ENCODE data around the gene RPL35A.
A peak's percentile ranks its signal among the peaks of the same experiment; 100 is the strongest.
"Not testable (repeated sequence)": the region's sequence is repeated elsewhere in the genome, so short reads cannot be mapped to it uniquely, and the experiment has no call there.

The RPL35A gene

DNA sequence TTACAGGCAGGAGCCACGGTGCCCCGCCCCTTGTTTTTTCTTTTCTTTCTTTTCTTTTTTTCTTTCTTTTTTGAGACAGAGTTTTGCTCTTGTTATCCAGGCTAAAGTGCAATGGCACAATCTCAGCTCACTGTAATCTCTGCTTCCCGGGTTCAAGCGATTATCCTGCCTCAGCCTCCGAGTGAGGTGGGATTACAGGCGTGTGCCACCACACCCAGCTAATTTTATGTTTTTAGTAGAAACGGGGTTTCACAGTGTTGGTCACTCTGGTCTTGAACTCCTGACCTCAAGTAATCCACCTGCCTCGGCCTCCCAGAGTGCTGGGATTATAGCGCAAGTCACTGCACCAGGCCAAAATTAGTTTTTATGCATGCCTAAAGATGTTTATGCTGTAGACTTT lies 2.5 kb downstream of the RPL35A start:
- no peak for DNase-seq (ENCODE audit: low read depth)

DNA sequence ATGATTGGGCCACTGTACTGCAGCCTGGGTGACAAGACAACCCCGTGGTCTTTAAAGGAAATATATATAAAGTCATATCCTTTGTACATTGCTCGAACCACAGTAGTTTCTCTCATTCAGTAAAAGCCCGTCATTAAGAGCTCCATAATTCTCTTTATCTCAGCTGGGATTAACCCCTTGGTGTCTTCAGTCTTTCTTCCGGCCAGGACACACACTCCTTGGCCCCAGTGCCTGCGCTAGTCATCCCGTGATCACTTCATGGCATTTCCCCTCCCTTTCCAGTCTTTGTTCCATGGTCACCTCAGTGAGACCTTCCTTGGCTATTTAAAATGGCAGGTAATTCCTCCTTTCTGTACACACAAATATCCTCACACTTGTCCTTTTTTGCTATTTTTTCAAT lies 3.3 kb downstream of the RPL35A start:
- no peak for DNase-seq (ENCODE audit: low read depth)

DNA sequence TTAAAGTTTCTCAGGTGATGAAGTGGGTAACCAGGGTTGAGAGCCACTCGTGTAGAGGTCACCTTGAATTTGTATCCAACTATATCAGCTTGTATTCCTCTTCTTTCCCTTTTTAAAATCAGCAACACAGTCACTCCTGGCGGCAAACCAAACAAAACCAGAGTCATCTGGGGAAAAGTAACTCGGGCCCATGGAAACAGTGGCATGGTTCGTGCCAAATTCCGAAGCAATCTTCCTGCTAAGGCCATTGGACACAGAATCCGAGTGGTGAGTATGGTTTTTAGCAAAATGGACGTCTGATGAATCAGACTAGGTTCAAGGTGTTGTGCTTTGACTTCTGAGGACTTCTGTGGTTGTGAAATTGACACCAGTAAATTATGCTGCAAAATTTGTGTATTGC lies 3.9 kb downstream of the RPL35A start:
- no peak for DNase-seq (ENCODE audit: low read depth)

- no peak for DNase-seq (ENCODE audit: low read depth)
Measured at GRCh38 chr3:197955892-197956477, 6.0 kb downstream of the RPL35A start.

GRCh38 chr3:197956626-197956988 lies 6.6 kb downstream of the RPL35A start:
- DNase-seq (ENCODE audit: low read depth), result no peak

GRCh38 chr3:197957790-197958133 lies 7.8 kb downstream of the RPL35A start:
- no peak for DNase-seq (ENCODE audit: low read depth)

GRCh38 chr3:197958346-197958745 lies 8.4 kb downstream of the RPL35A start:
- DNase-seq (ENCODE audit: low read depth), result no peak

DNA sequence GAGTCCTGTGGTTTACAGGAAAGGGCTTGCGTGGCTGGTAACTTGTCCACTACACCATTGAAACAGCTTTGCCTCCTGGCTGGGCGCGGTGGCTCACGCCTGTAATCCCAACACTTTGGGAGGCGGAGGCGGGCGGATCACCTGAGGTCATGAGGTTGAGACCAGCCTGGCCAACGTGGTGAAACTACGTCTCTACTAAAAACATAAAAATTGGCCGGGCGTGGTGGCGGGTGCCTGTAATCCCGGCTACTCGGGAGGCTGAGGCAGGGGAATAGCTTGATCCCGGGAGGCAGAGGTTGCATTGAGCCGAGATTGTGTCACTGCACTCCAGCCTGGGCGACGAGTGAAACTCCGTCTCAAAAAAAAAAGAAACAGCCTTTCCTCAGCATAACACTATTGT lies 8.9 kb downstream of the RPL35A start:
- DNase-seq (ENCODE audit: low read depth), result not testable (repeated sequence)

DNA sequence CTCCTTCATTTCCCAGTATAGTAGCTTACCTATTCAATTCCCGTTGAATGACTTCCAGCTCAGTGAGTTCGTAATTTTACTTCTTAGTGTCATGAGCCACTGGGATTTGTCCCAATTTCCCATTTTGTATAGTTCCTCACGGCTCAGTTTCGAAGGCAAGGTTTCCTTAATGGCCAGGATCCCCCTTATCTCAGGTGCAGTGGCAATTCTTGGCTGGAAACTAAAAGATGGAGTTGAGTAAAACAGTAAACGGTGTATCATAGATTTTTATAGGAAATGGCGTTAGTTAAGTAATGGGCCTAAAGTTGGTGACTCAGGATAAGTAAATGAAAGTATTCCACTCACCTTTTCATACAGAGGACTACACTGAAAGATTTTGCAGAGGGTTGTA lies 9.5 kb downstream of the RPL35A start:
- DNase-seq (ENCODE audit: low read depth), result no peak

DNA sequence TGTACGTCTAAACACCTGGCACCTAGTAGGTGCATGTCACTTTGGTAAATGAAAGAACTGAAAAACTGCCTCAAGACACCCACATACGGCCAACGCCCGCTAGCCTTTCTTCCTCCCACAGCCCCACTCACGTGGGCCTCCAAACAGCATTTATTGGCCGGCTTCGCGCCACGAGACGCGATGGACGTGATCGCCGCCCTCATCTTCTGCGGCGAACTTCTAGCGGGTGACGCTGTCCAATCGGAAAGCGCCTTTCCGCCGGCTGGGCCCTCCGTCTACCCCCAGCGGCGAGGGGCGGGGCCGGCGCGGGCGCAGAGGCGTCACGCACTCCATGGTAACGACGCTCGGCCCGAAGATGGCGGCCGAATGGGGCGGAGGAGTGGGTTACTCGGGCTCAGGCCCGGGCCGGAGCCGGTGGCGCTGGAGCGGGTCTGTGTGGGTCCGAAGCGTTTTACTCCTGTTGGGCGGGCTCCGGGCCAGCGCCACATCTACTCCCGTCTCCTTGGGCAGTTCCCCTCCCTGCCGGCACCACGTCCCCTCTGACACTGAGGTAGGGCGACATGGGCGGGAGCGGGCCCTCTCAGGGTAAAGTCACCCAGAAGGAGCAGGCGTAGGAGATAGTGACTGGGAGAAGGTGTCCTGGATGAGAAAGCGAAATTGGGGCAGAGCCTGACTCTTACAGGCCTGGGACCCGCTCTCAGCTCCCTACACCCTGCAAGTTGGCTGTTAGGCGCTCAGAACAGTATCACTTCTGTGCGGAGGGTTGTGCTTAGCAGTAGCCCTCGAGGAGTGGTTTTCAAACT lies 10.1 kb downstream of the RPL35A start, which contains the start of gene LMLN:
TSS of gene LMLN (plus strand) at position 327 of the 803 bp plus-strand sequence. CDS start at position 356, 29 bp downstream.
- peak; percentile 92 for DNase-seq (ENCODE audit: low read depth)

GRCh38 chr3:197960694-197961581 lies 10.9 kb downstream of the RPL35A start:
- no peak for DNase-seq (ENCODE audit: low read depth)

DNA sequence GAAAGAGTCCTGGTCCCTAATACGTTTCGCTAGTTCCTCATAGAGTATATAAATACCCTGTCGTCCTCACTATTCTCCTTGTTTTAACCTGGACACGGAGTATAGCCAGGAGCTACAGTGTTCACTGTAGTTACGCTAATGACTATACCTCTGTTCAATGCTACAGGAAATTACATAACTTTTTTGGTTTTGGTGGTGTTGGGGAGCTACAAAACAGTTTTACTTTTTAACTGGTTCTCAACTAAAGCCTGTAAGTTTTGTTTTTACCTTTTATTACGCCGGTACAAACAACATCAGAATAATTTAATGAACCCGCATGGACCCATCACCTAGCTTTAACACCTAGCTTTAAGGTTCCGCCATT lies 11.6 kb downstream of the RPL35A start:
- no peak for DNase-seq (ENCODE audit: low read depth)

GRCh38 chr3:197963019-197963637 lies 13.1 kb downstream of the RPL35A start:
- no peak for DNase-seq (ENCODE audit: low read depth)

DNA sequence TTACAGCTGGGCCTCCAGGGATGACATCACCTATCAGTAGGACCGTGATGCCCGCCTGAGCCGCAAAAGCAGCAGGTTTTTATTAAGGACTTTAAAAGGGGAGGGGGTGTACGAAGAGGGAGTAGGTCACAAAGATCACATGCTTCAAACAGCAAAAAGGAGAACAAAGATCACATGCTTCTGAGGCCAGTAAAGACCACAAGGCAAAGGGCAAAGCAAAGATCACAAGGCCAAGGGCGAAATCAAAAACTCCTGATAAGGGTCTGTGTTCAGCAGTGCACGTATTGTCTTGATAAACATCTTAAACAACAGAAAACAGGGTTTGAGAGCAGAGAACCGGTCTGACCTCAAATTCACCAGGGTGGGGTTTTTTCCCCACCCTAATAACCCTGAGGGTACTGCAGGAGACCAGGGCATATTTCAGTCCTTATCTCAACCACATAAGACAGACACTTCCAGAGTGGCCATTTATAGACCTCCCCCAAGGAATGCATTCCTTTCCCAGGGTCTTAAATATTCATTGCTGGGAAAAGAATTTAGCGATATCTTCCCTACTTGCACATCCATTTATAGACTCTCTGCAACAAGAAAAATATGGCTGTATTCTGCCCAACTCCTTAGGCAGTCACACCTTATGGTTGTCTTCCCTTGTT lies 17.5 kb downstream of the RPL35A start:
- not testable (repeated sequence) for DNase-seq (ENCODE audit: low read depth)

GRCh38 chr3:197970588-197970987 lies 20.6 kb downstream of the RPL35A start:
- DNase-seq (ENCODE audit: low read depth), result no peak

- no peak for DNase-seq (ENCODE audit: low read depth)
Measured at GRCh38 chr3:197974016-197974415, 24.0 kb downstream of the RPL35A start.

GRCh38 chr3:197975311-197975710 lies 25.3 kb downstream of the RPL35A start:
- no peak for DNase-seq (ENCODE audit: low read depth)

DNA sequence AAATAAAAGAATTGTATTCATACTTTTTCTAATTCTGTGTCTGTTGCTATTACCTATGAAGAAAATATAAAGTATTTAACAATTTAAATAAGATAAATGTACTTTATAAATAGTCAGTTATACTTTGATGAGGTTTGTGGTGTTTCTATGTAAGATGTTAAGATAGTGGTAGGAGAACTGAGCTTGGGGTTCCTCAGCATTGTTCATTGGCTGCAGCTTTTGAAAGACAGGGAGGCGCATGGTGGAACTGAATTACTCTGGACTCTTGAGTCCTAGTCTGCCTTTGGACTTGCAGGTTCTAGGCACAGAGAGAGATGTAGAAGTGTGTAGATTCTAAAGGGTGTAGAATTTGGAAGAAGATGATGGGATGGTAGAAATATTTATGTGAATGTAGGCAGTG lies 33.1 kb downstream of the RPL35A start:
- DNase-seq (ENCODE audit: low read depth), result no peak

GRCh38 chr3:197989651-197990050 lies 39.7 kb downstream of the RPL35A start:
- no peak for DNase-seq (ENCODE audit: low read depth)

DNA sequence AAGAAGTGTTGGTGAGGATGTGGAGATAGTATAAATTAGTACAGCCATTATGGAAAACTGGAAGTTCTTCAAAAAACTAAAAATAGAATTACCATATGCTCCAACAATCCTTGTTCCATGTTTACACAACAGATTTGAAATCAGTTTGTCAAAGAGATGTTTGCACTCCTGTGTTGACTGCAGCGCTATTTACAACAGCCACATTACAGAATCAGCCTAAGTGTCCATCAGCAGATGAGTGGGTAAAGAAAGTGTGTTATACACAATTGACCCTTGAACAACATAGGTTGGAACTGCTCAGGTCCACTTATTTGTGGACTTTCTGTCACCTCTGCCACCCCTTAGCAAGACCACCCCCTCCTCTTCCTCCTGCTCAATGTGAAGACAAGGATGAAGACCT lies 44.7 kb downstream of the RPL35A start:
- no peak for DNase-seq (ENCODE audit: low read depth)

GRCh38 chr3:197996855-197997254 lies 46.9 kb downstream of the RPL35A start:
- no peak for DNase-seq (ENCODE audit: low read depth)

DNA sequence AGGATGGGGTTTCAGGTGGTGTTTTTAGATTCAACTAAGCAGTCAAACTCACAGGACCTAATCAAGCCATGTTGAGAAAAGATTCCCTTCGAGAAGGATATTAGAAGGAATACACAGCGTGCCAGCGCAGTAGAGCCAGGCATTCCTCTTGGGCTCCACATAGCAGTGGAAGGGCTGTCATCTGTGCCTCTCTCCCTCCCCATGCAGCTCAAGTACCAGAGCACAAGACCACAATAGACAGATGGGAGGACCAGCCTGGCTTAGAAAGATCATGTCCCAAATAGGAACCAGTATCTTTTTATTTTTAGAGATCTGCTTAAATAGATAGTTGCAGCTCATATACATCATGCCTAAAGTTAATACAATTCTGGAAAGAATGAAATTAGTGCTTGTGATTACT lies 47.9 kb downstream of the RPL35A start:
- no peak for DNase-seq (ENCODE audit: low read depth)
